OCI-LY3 (cell line): ENCODE results near the gene FARP1.

Experiments used
- H2AFZ ChIP-seq: fragments of 200-600, 300-600 bp; shearing (Covaris generic); 2 replicates; pipeline ENCODE4 v1.6.0; 2014; ENCODE audit warnings: antibody characterized with exemption, low read depth, low read length
- H3K27ac ChIP-seq: fragments of 200-600, 300-600 bp; sonication (generic); 2 replicates; pipeline ENCODE4 v1.5.1; 2014; ENCODE audit warnings: mild to moderate bottlenecking, low read length, moderate library complexity, mixed read lengths
- H3K27me3 ChIP-seq: fragments of 200-600, 300-600 bp; sonication (generic); 2 replicates; pipeline ENCODE4 v1.6.1; 2014; ENCODE audit warnings: low read depth, low read length, mixed read lengths
- H3K36me3 ChIP-seq: fragments of 200-600, 300-600 bp; sonication (generic); replicated peaks from 2 replicates; pipeline ENCODE3; 2014; ENCODE audit warnings: low read depth, low read length, mixed read lengths
- H3K4me1 ChIP-seq: fragments of 300-600, 200-600 bp; sonication (generic); 2 replicates; pipeline ENCODE4 v1.6.1; 2014; ENCODE audit warnings: low read length, mixed read lengths
- H3K4me2 ChIP-seq: fragments of 200-600, 300-600 bp; sonication (generic); 2 replicates; pipeline ENCODE4 v1.6.1; 2014; ENCODE audit warnings: low read length, mixed read lengths
- H3K4me3 ChIP-seq: fragments of 300-600, 200-600 bp; sonication (generic); 2 replicates; pipeline ENCODE4 v1.5.1; 2014; ENCODE audit warnings: antibody characterized with exemption, mild to moderate bottlenecking, low read length, moderate library complexity
- H3K79me2 ChIP-seq: fragments of 300-600, 200-600 bp; shearing (Covaris generic); 2 replicates; pipeline ENCODE4 v1.6.1; 2014; ENCODE audit warnings: mild to moderate bottlenecking, low read length, mixed read lengths
- H3K9ac ChIP-seq: fragments of 300-600, 200-600 bp; shearing (Covaris generic); 2 replicates; pipeline ENCODE4 v1.6.0; 2014; ENCODE audit warnings: mild to moderate bottlenecking, low read length, moderate library complexity
- H3K9me3 ChIP-seq: fragments of 200-600, 300-600 bp; shearing (Covaris generic); 2 replicates; pipeline ENCODE4 v1.6.1; 2014; ENCODE audit warnings: low read length, mixed read lengths; ENCODE audit not compliant: insufficient read depth
- H4K20me1 ChIP-seq: fragments of 200-600, 300-600 bp; sonication (generic); 2 replicates; pipeline ENCODE4 v1.6.1; 2016; ENCODE audit warnings: low read length, mixed read lengths; ENCODE audit not compliant: insufficient read depth
- EZH2phosphoT487 ChIP-seq: fragments of 200-600 bp; shearing (Covaris generic); IDR thresholded peaks from 2 replicates; pipeline ENCODE4 v1.6.1; 2018; ENCODE audit warnings: antibody characterized with exemption, mixed run types, low read depth
- TF ChIP-seq, protein P1 (sequence below): fragments of 200-600, 300-600 bp; sonication (generic); IDR thresholded peaks from 2 replicates; pipeline ENCODE4 v1.5.1; 2014; ENCODE audit warnings: antibody characterized with exemption, low read length, low read depth

Gene FARP1

GRCh38 chr13:98310485-98311199 lies 167.7 kb downstream of the FARP1 start:
- Histone ChIP-seq H4K20me1 (no peaks in the 10 kb centered on the region), H2AFZ (no peak overlapping the region), H3K4me2 (no peak overlapping the region), H3K9ac (no peak overlapping the region), H3K27ac (no peak overlapping the region), H3K4me3 (no peak overlapping the region), H3K27me3 (no peaks in the 10 kb centered on the region), H3K79me2 (no peaks in the 10 kb centered on the region), H3K9me3 (no peaks in the 10 kb centered on the region), H3K36me3 (no peaks in the 10 kb centered on the region), H3K4me1 (no peaks in the 10 kb centered on the region)
- TF ChIP-seq EZH2phosphoT487 = no peak
- TF ChIP-seq, protein P1, sequence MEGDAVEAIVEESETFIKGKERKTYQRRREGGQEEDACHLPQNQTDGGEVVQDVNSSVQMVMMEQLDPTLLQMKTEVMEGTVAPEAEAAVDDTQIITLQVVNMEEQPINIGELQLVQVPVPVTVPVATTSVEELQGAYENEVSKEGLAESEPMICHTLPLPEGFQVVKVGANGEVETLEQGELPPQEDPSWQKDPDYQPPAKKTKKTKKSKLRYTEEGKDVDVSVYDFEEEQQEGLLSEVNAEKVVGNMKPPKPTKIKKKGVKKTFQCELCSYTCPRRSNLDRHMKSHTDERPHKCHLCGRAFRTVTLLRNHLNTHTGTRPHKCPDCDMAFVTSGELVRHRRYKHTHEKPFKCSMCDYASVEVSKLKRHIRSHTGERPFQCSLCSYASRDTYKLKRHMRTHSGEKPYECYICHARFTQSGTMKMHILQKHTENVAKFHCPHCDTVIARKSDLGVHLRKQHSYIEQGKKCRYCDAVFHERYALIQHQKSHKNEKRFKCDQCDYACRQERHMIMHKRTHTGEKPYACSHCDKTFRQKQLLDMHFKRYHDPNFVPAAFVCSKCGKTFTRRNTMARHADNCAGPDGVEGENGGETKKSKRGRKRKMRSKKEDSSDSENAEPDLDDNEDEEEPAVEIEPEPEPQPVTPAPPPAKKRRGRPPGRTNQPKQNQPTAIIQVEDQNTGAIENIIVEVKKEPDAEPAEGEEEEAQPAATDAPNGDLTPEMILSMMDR = no peak

DNA sequence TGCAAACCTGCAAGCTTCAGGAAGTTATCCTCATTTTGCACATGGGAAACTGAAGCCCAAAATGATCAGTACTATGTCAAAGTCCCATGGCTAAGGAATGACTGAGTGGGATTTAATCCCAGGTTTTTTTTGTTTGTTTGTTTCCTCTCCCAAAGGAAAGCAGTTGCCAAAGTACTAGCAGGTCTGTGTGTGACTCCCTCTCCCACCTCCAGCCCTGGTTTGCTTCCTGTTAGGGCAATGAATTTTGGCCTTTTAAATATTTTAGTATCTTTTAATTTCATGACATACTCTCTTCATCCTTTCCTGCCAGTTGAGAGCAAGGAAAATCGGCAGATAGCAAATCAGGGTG lies 168.3 kb downstream of the FARP1 start:
- H3K27ac ChIP-seq = no peak overlapping the region
- H3K79me2 ChIP-seq = no peaks in the 10 kb centered on the region
- H3K9ac ChIP-seq = no peak overlapping the region
- H3K27me3 ChIP-seq = no peaks in the 10 kb centered on the region
- TF ChIP-seq, protein P1 = no peak
- TF ChIP-seq EZH2phosphoT487 = no peak
- H3K4me3 ChIP-seq = no peak overlapping the region
- H3K36me3 ChIP-seq = no peaks in the 10 kb centered on the region
- H3K4me2 ChIP-seq = no peak overlapping the region
- no peaks in the 10 kb centered on the region for H3K4me1 ChIP-seq
- no peaks in the 10 kb centered on the region for H3K9me3 ChIP-seq
- no peaks in the 10 kb centered on the region for H4K20me1 ChIP-seq
- H2AFZ ChIP-seq = no peak overlapping the region

- Histone ChIP-seq H3K4me2 (no peak overlapping the region), H3K27me3 (no peaks in the 10 kb centered on the region), H3K4me1 (no peaks in the 10 kb centered on the region), H3K79me2 (no peaks in the 10 kb centered on the region), H3K27ac (no peak overlapping the region), H3K36me3 (no peaks in the 10 kb centered on the region), H3K9me3 (no peaks in the 10 kb centered on the region), H2AFZ (no peak overlapping the region), H3K9ac (no peak overlapping the region), H3K4me3 (no peak overlapping the region), H4K20me1 (no peaks in the 10 kb centered on the region)
- TF ChIP-seq, protein P1 = no peak
- TF ChIP-seq EZH2phosphoT487 = no peak
Observed at GRCh38 chr13:98312606-98313005, 169.7 kb downstream of the FARP1 start.

- Histone ChIP-seq H3K4me2 (no peak overlapping the region), H3K79me2 (no peaks in the 10 kb centered on the region), H3K4me1 (no peaks in the 10 kb centered on the region), H3K27ac (no peak overlapping the region), H3K9me3 (no peaks in the 10 kb centered on the region), H3K27me3 (no peaks in the 10 kb centered on the region), H2AFZ (no peak overlapping the region), H4K20me1 (no peaks in the 10 kb centered on the region), H3K4me3 (no peak overlapping the region), H3K9ac (no peak overlapping the region), H3K36me3 (no peaks in the 10 kb centered on the region)
- no peak for TF ChIP-seq EZH2phosphoT487
- TF ChIP-seq, protein P1 = no peak
Observed at GRCh38 chr13:98313023-98313921, 170.4 kb downstream of the FARP1 start.
